ENCODE measurements around the gene ATAD3B. TPM values are rescaled to one million over a fixed set of nuclear protein-coding genes. Genes with fewer than 3 reads are reported as not detected.
"Not testable (repeated sequence)": the region's sequence is repeated elsewhere in the genome, so short reads cannot be mapped to it uniquely, and the experiment has no call there.

The ATAD3B gene
- total and polyA plus RNA-seq, 2 of the 4 experiments (the other 2 are of a cell fraction) = 13.8 to 29.0 TPM

GRCh38 chr1:1455934-1456333 is 15.6 kb upstream of the ATAD3B start:
- H2AFZ ChIP-seq (replicated peaks; ENCODE audit: low read length, poor library complexity); H2BK15ac ChIP-seq (ENCODE audit: low read depth, low read length); H4K20me1 ChIP-seq (ENCODE audit: insufficient read depth, low read length); H3K27me3 ChIP-seq (ENCODE audit: control insufficient read depth, insufficient read depth, low read length); H4K91ac ChIP-seq (ENCODE audit: insufficient read depth, low read depth, low read length); H3K14ac ChIP-seq (replicated peaks; ENCODE audit: low read depth, low read length); H3K23ac ChIP-seq (ENCODE audit: low read depth, low read length); dilution Hi-C loops (cut with HindIII; ENCODE audit: low sequenced_read_pairs, unreplicated experiment); H4K5ac ChIP-seq (ENCODE audit: low read depth, low read length); POLR2A ChIA-PET (ENCODE audit: unreplicated experiment); H2BK20ac ChIP-seq (ENCODE audit: low read depth, low read length); H3K27ac ChIP-seq (ENCODE audit: insufficient read depth, low read length); H3K9me1 ChIP-seq (ENCODE audit: insufficient read depth, low read length); CTCF ChIA-PET; BruUV-seq (replicated peaks); H2BK5ac ChIP-seq (ENCODE audit: low read depth, low read length, poor library complexity, severe bottlenecking); H3K36me3 ChIP-seq (ENCODE audit: control insufficient read depth, insufficient read depth, low read length); H3K9ac ChIP-seq (ENCODE audit: low read depth, low read length); H3K4me3 ChIP-seq (ENCODE audit: insufficient read depth, low read depth, low read length); H3K4me1 ChIP-seq (ENCODE audit: control insufficient read depth, insufficient read depth, low read length); H2AK9ac ChIP-seq (replicated peaks; ENCODE audit: low read depth, low read length, poor library complexity); DNase-seq; H3K4ac ChIP-seq (ENCODE audit: low read depth, low read length); H3K56ac ChIP-seq (ENCODE audit: extremely low read depth, insufficient read depth, low read length); H3K9me3 ChIP-seq (ENCODE audit: control insufficient read depth, insufficient read depth, low read length); H2BK120ac ChIP-seq (ENCODE audit: low read depth, low read length); H4K8ac ChIP-seq (ENCODE audit: low read depth in 2 of 2, low read length in 2 of 2); H3K18ac ChIP-seq (ENCODE audit: low read depth, low read length); H3K79me1 ChIP-seq (ENCODE audit: low read depth in 1 of 2, low read length in 2 of 2); in situ Hi-C loops (cut with MboI; ENCODE audit: low sequenced_read_pairs); H3K4me2 ChIP-seq (ENCODE audit: low read depth, low read length); ATAC-seq (ENCODE audit: low read depth); H2AK5ac ChIP-seq (ENCODE audit: low read depth, low read length); intact Hi-C loops (cut with micrococcal nuclease): not testable (repeated sequence)
- WGBS, 2 experiments (ENCODE audit: extremely low coverage in 2 of 2, insufficient read length in 1 of 2) = no CpG with 5 or more reads among the region's 15 CpGs

DNA sequence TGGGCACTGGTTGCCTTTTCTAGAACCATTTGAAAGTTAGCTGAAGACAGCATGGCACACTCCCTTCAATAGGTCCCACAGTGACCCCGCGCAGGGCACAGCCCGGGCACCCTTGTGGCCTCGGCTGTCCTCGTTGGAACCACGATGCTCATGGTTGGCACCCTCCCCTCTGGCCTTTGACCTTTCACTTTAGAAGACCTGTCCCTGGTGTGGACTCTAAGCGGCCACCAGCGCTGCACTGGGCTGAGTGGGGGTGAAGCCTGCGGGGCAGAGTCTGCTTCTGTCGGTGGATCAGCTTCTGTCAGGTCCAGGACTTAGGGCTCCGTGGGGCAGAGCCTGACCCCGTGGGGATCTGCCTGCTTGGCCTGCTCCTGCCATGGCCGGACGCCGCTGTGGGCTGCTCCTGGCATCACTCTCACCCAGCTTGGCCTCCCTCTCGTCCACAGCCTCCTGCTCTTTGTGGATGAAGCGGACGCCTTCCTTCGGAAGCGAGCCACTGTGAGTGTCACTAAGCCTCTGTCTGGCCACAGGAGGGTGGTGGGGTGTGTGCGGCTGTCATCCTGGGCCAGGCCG is 14.8 kb upstream of the ATAD3B start:
- H3K23ac ChIP-seq (ENCODE audit: low read depth, low read length); BruUV-seq (replicated peaks); H4K8ac ChIP-seq (ENCODE audit: low read depth in 2 of 2, low read length in 2 of 2); H3K9ac ChIP-seq (ENCODE audit: low read depth, low read length); H3K9me1 ChIP-seq (ENCODE audit: insufficient read depth, low read length); H3K4me1 ChIP-seq (ENCODE audit: control insufficient read depth, insufficient read depth, low read length); H3K4me2 ChIP-seq (ENCODE audit: low read depth, low read length); H4K5ac ChIP-seq (ENCODE audit: low read depth, low read length); H2BK120ac ChIP-seq (ENCODE audit: low read depth, low read length); intact Hi-C loops (cut with micrococcal nuclease); H2BK15ac ChIP-seq (ENCODE audit: low read depth, low read length); H4K91ac ChIP-seq (ENCODE audit: insufficient read depth, low read depth, low read length); H2AK5ac ChIP-seq (ENCODE audit: low read depth, low read length); in situ Hi-C loops (cut with MboI; ENCODE audit: low sequenced_read_pairs); ATAC-seq (ENCODE audit: low read depth); POLR2A ChIA-PET (ENCODE audit: unreplicated experiment); H2AFZ ChIP-seq (replicated peaks; ENCODE audit: low read length, poor library complexity); H3K56ac ChIP-seq (ENCODE audit: extremely low read depth, insufficient read depth, low read length); dilution Hi-C loops (cut with HindIII; ENCODE audit: low sequenced_read_pairs, unreplicated experiment); H3K36me3 ChIP-seq (ENCODE audit: control insufficient read depth, insufficient read depth, low read length); H3K4ac ChIP-seq (ENCODE audit: low read depth, low read length); H2BK5ac ChIP-seq (ENCODE audit: low read depth, low read length, poor library complexity, severe bottlenecking); H2BK20ac ChIP-seq (ENCODE audit: low read depth, low read length); H3K79me1 ChIP-seq (ENCODE audit: low read depth in 1 of 2, low read length in 2 of 2); H3K9me3 ChIP-seq (ENCODE audit: control insufficient read depth, insufficient read depth, low read length); H3K27me3 ChIP-seq (ENCODE audit: control insufficient read depth, insufficient read depth, low read length); H3K14ac ChIP-seq (replicated peaks; ENCODE audit: low read depth, low read length); H2AK9ac ChIP-seq (replicated peaks; ENCODE audit: low read depth, low read length, poor library complexity); H3K4me3 ChIP-seq (ENCODE audit: insufficient read depth, low read depth, low read length); H3K27ac ChIP-seq (ENCODE audit: insufficient read depth, low read length); H4K20me1 ChIP-seq (ENCODE audit: insufficient read depth, low read length); DNase-seq; H3K18ac ChIP-seq (ENCODE audit: low read depth, low read length): not testable (repeated sequence)
- CTCF ChIA-PET = interaction anchor here (1.2 kb wide), 1 partner anchor 9 kb away, joined by 4 read pairs; no protein-coding TSS in a partner anchor
- 70% methylated on average over 3 of the region's 22 CpGs; no CpG with 5 or more reads in 1 of the 2 experiments for WGBS, 2 experiments (ENCODE audit: extremely low coverage in 2 of 2, insufficient read length in 1 of 2)
